Activated CD4-positive, alpha-beta T cell treated with anti-CD3 and anti-CD28 coated beads for 1 hour (primary cell): ENCODE data around the gene DSC2.

Source experiments
- DNase-seq: peaks from one replicate; pipeline ENCODE4 v3.0.0-alpha.2; 2020

Gene DSC2

DNA sequence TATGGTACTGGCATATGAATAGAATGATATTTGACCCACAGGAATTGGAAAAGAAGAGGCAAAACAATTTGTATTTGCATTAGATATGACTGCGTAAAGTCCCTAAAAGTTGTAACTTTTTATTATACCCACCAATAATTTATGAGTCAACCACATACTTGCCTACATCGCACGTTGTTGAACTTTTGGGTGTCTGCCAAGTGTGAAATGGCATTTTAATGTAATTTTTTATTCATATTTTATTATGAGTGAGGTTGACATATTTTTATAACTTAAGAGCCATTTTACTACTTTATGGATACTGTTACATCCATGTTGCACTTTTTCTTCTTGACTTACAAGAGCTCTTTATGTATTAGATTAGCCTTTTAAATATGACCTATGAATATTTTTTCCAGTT, 4.6 kb downstream of the DSC2 start:
- no peak for DNase-seq

DNA sequence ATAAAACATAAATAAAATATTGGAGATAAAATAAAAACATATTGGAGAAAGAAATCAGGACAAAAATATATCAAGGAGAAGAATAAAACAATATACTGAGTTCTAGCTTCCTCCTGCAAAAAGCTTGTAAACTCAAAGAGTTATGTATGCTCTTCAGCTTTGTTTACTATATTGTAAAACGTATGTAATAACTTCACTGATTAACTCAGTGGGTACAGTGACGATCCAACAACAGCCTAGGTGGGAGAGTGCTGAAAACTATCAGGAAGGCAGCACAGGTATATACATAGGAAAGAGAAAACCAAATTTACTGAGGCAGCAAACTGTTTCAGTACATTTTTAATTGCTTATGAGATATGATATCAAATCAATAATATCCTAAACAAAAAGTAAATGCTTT, 8.3 kb downstream of the DSC2 start:
- DNase-seq, result no peak

DNA sequence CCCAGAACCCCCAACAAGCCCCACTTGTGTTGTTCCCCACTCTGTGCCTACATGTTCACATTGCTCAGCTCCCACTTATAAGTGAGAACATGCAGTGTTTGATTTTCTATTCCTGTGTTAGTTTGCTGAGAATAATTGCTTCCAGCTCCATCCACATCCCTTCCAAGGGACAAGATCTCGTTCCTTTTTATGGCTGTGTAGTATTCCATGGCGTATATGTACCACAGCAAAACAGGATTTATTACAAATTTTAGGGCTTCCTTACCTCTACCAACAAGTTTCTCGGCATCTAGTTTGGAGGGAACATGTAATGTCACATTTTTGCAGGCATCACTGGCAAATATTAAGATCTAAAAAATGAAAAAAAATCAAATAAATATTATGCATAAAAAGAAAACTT, 8.9 kb downstream of the DSC2 start:
- DNase-seq, result no peak

DNA sequence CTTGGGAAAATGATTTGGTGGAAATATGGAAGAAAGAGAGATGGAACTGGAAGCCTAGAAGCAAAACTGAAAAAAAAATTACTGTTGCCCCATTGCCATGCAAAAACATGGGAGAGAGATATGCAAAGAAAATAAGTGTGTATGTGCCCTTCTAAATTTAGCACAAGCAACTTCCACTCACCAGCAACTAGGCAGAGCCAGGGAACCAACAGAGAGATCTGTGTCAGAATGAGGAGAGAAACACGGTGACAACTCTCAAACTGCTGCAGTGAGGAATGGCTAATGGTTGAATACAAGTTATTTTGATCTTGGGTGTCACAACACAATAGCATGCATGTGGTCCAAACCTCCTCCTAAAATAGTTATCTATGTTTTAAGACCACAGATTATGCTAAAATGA, 10.9 kb downstream of the DSC2 start:
- DNase-seq, result no peak

DNA sequence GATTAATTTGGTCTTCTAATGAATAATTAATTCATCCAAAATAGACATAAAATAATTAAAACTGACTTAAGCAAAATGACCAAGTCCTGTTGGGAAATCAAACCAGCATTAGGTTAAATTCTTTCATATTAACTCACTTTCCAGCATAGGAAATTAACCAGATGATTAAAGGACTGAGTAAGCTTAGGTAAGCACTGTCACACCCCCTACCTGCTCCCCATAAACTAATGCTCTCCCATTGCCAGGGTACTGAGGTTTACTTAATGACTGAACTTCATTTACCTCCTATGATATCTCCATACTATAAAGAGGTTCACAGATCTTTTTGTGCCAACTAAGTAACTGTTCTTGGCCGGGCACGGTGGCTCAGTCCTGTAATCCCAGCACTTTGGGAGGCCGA, 13.7 kb downstream of the DSC2 start:
- no peak for DNase-seq

DNA sequence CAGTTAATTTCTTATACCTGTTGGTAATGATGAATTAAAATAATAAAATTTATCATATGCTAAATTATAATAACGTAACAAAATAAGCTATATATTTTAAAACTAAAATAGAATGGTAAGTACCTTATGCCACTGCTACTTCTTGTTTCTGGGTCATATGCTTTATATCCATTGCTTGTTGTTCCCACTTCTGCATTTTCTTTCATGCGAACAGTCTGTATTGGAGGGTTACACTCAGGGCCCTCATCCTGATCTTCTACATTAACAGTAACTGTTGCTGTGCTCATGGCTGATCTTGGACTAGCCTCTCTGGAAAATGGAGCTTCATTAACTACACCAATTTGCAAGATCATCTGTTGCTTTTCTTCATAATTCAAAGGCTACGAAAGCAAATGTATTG, 22.2 kb downstream of the DSC2 start:
- no peak for DNase-seq

DNA sequence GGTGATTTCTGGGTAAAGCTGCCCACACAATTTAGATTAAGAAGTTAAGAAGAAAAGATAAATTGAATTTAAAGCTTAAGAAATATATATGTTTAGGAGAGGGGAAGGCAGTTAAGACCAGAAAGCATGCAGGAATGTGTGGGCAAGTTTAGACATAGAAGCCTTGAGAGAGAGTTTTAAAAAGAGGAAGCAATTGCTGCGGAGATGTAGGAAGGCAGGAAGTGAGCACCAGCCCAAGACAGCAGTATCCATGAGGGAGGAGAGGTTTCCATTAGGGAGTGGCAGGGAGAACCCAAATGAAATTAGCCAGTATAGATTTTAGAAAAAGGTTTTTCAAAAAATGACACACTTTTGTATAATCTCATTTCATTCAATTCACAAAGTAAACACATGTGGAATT, 24.3 kb downstream of the DSC2 start:
- no peak for DNase-seq

DNA sequence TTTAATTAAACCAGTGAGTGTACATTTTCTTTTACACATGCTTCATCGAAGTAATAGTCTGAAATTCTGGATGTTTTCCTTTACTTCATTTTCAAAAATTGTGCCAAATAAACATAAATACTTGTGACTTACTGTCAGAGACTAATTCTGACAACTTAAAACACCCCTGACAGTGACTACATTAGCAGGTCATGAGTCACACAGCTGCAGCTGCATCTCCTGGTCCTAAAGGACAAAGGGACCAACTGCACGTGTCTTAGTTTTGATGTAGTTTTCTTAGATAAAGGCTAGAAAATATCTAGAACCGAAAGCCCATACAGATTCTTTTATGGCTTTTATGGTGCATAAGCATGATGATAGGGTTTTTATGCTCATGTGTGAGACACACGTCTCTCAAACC, 30.0 kb downstream of the DSC2 start:
- DNase-seq, result no peak

DNA sequence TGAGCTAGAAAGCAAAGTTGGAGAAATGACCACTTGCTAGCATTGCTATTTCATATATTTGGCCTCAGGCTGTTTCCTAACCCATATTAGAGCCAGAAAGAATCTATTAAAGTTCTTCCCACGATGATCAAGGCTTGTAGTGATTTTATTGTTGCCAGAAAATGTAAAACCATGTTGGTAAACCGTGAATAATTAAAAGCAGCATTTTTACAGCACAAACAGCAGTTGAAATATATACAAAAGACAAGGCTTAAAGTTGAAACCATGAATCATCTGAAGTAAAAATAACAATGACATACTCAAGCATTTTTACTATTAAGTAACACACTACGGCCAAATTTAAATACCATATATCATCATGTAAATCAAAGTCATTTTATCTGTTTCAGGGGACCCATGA, 32.0 kb downstream of the DSC2 start:
- no peak for DNase-seq

DNA sequence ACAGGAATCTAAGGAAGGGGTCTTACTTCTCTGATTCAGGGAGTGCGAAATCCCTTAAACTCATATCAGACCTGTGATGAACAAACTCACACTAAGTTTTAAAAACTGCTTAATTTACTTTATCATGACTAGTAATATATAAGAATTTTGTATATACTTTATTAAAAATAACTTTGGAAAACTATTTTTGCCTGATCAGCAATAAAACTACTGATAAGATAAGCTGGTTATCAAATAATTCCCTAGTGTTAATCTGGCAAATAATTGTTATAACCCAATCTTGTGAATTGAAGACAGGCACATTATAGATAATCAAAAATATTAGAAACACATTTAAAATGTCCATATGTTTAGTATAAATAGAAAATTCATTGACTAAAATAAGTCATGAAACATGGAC, 36.0 kb downstream of the DSC2 start:
- no peak for DNase-seq

DNA sequence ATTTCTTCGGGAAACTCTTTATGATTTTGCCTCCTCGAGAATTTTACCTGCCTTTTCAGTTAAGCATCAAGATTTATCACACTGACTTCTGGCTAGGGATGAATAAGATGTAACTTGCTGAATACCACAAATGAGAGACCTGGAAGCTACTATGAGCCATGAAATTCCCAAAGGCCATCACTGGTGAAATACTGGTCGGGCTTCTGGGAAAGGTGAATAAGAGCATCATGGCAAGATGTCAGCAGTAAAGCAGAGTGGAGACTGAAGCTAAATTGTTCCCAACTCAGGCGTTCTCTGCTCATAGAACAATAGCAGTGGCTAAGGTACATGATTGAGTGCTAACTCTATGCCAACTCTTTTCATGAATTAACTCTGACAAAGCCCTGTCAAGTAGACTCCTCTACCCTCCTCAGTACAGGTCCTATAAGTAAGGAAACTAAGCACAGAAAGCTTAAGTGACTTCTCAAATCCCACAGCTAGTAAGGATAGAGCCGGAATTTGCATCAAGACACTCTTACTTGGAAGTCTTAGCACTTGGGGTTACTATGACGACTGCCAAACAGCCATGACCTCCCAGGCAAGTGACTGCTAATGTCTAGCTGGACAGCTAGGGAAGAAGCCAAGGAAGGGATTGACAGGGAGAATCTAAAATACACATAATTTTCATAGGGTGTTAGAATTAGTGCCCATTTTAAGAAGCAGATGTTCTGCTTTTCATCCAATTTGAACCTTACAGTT, 37.0 kb downstream of the DSC2 start:
- no peak for DNase-seq

DNA sequence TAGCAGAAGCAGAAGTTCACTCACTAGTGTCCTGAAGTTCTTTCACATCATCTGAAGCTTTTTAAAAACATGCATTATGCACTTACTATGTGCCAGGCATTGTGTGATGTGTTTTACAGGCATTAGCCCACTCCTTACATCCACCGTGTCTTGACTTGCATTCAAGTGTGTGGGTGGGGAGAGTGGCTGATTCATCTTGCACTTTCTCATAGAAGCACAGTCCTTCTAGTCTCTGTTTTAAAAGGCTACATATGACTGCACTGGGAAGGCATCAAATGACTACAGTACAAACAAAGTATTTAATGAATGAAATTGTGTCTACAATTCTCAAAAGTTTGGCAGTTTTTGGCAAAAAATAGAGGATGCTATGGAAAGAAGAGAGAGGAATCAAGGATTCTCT, 38.1 kb downstream of the DSC2 start:
- no peak for DNase-seq

DNA sequence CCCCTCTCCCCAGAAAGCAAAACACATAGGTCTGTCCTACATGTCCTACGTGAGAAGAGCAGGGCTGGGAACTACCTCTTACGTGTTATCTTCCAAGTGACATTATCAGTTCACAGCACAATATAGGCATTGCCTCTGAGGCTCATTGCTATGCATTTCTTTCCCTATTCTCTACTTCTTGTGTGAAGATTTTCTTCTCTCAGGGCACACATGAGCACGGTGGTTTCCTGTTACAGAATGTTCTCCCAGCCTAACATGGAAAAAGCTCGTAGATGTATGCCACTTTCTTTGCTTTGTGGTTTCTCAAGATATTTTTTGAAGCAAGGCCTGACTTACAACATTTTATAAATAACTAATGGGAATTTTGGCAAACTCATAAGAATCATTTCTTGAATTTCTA, 40.3 kb downstream of the DSC2 start:
- DNase-seq, result no peak

DNA sequence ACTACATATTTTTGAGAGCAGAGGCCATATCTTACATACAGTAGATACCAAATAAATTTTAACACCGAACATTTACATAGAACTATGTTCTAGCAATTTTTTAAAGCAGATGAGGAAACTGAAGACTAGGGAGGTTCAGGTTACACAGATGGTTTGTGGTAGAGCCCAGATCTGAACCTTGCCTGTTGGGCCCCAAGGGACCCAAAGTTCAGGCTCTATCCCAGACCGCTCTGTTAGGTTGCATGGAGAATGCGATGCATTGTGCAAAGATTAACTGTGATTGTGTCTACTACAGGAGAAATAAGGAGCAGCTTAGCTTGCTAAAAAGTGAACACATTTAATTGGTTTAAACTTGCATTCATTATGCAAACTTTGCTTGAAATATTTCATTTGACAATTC, 43.3 kb downstream of the DSC2 start:
- no peak for DNase-seq

DNA sequence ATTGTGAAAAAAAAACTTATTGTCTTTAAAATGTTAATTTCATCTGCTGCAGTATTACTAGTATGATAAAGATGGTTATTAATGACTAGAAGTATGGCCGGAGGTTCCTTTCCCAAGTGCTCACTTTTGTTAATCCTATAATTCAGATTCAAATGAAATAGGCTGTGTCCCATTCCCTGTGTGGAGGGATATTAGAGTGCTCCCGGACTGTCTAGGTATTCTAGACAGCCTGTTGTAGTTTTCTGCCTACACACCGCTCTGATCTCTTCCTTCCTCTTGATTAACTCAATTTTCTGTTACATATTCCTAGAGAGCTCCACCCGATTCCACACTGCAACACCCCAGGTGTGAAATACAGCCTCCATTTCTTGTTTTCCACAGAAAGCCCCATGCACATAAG, 44.3 kb downstream of the DSC2 start:
- no peak for DNase-seq

DNA sequence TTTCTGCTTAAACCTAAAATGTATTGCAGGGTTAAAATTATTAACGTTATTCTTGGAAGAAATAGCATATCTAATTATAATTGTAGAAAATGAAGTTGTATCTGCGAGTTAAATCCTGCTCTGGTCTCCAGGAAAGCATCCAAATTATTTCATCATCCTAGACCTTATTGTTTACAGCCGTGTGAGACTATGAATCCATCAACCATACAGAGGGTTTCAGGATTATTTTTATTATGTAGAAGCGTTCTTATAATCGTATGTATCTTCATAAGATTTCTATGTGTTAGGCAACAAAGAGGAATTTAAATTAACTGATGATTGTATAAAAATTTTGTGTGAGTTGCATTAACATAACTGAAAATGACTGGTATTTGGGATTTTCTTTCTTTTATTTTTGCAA, 45.2 kb downstream of the DSC2 start:
- no peak for DNase-seq

DNA sequence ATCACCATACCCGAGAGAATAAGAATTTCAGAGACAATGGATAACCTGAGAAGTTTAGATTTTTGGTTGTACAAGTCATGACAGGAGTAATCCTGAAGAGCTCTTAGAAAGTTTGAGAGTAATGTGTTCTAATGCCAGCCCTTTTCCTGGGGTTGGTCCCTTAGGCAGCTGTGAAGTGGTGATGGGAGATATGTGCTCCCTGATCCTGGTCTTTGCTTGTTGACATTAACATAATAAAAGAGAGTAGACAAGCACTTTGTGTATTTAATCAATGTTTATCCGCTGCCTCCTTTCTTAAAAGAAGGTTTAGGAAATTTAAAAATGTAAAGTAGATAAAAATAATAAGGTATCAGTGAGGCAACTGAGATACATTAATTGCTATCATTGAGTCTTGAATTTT, 45.9 kb downstream of the DSC2 start:
- DNase-seq, result no peak

DNA sequence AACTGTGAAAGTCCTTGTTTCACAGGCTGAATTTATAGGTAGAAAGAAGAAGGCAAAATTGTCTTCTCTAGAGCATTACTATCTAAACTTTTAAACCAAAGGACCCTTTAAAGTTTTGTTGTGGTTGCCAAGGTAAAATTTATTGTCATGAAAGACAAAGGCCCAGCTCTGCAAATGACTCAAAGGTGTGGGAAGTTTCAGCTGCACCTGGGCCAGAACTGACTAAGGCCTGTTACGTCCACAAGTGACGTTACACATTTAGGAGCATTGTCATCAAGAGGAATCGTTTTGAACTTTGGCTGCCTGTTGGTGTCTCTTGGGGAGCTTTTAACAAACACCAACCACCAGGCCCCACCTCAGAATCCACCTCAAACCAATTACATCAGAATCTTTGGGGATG, 51.6 kb downstream of the DSC2 start:
- DNase-seq, result no peak

DNA sequence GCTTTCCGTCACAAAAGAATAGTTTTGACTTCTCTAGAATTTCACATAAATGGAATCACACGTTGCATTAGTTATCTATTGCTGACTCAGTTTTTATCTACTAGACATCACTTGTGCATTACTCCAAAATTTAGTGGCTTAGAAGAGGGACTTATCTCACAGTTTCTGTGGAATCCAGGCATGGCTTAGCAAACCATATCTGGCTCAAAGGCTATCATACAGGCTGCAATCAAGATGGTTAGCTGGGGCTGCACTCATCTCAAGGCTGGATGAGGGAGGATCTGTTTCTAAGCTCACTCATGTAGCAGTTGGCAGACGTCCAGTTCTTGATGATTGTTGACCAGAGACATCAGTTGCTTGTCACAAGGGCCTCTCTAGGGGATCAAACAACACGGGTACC, 53.0 kb downstream of the DSC2 start:
- no peak for DNase-seq

DNA sequence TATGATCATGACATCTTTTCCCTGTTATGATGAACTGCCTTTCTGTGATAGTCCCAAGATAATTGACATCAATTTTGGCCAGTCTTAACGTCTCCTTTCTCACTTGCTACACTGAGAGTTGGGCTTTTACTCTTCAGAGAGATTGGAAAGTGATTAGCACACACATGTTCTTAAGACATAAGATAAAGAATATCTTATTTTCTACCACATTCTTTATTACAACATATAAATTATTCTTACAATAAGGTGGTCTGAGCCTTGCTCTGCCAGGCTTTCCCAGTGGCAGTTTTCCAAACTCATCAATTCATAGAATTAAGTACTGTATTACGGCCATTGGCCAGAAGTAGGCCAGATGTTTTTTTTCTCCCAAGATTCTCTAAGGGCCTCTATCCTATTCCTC, 54.0 kb downstream of the DSC2 start:
- DNase-seq, result no peak

DNA sequence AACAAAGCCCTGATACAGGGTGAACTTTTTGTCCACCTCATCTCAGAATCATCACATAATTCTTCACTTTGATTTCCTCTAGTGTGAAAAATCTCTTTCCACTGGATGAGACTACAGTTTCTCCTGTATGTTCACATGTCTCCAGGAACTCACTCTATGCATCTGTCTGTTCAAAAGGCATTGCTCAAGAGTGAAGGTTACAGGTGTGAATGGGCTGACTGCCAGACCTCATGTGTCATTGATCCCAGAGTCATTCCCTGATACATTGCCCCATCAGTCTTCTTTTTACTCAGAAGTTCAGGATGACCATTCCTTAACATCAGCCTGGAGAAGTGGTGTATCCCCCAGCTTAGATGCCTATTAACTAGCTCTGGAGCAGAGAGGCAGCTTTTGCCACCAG, 55.3 kb downstream of the DSC2 start:
- DNase-seq, result no peak

DNA sequence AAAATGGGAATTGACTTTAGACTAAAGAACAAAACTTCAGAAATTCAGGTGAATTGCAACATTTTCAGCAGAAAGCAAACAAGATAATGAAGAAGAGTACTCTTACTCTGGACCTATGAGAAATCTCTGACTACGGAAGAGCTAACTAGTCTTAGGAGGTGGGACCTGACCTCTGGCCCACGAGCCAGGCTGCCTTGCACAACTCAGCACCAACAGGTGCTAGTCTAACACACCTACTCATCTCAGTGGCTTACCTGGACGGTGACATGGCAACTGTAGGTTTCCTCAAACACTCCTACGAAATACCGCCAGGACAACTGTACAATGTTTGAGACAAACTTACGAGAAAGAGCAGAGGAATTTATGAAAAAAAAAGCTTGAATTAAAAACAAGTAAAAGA, 56.6 kb downstream of the DSC2 start:
- no peak for DNase-seq

DNA sequence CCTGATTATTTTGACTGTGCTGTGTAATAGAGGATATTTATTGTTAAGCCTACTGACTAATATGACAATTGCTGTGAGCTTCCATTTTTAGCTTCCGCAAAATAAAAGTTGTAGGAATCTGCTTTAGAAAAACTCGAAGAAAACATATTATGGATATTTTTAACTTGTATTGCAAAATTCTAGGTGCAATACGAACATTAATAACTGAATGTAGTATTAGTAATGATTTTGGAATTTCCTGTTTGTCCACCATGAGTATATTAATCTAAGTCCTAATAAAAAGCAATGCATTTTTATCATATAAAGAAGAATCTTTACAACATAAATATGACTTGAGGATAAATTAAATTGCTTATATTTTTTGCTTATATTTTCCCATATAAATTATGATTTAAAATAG, 57.3 kb downstream of the DSC2 start:
- no peak for DNase-seq

DNA sequence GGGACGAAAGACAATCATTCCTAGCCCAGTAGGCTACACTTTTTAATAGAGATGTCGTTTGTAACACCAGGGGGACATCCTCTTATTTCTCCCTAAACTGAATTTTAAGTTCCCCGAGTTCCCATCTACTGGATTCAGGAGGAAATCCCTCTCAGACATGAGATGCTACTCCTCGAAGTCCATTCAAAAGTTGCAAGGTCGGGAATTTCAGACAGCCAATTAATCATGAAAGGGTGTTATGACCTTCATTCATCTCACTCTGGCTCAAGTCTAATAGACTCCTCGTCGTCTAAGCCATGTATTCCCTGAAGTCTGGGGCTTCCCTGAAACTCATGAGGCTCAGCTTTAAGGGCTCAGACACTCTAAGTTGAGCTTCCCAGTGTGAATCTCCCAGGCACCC, 58.5 kb downstream of the DSC2 start:
- no peak for DNase-seq

DNA sequence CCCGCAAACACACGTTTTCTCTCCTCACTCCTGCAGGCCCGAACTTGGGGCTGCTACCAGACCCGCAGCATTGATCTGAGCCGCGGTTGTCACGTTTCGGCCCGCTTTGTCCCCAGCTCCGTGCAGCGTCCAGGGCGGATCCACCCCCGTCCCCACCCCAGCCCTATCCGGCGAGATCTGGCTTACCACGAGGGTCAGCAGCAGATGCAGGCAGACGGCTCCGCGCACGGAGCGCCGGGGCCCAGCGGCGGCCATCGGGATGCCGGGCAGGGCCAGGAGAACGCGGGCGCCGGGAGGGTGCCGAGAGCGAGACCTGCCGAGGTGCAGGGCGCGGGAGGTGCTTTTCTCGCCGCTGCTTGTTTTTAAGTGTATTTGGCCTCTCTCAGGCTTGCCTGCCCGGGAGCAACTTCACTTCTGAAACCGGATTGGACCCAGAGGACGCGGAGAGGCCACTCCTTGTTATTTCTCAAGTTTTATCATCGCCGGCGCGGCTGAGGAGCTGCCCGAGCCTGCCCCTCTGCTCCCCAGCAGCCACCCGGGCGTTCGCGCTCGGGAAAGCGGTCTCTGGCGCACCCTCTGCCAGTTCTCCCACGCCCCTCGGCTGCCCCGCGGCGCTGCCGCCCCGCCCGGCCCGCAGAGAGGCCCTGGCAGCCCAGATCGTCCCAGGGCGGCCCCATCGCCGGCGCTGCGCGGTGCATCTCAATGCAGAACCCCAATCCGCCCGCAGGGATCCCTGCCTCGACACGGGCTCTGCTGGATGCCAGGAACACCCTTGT, 59.6 kb downstream of the DSC2 start, which contains the start of gene DSC3:
Gene DSC3, minus strand, starts transcription at position 337 of the 776 bp plus-strand sequence. Its CDS starts 82 bp downstream, at position 255.
- no peak for DNase-seq
